MM.1S (cell line): ENCODE results near the gene RUSC2.
"Not testable (repeated sequence)": the region's sequence is repeated elsewhere in the genome, so short reads cannot be mapped to it uniquely, and the experiment has no call there.

Experiments
- DNase-seq: peaks from one replicate; pipeline ENCODE4 v3.0.0-alpha.2; 2015
- H2AFZ ChIP-seq: fragments of 300-600 bp; sonication (generic); 2 replicates; pipeline ENCODE4 v1.6.0; 2016; ENCODE audit warnings: antibody characterized with exemption, low read length
- H3F3A ChIP-seq: fragments of 300-600 bp; sonication (generic); 2 replicates; pipeline ENCODE4 v1.6.1; 2016; ENCODE audit warnings: mild to moderate bottlenecking, antibody characterized with exemption, low read length, moderate library complexity, mixed read lengths; ENCODE audit not compliant: insufficient read depth
- H3K27ac ChIP-seq: fragments of 300-600 bp; sonication (generic); 2 replicates; pipeline ENCODE4 v1.5.1; 2016; ENCODE audit warnings: mild to moderate bottlenecking, low read length
- H3K27me3 ChIP-seq: fragments of 300-600 bp; sonication (generic); replicated peaks from 2 replicates; pipeline ENCODE4 v1.6.0; 2016; ENCODE audit warnings: low read length; ENCODE audit not compliant: insufficient read depth
- H3K36me3 ChIP-seq: fragments of 300-600 bp; sonication (generic); replicated peaks from 2 replicates; pipeline ENCODE4 v1.6.1; 2016; ENCODE audit warnings: mild to moderate bottlenecking, low read length, mixed read lengths; ENCODE audit not compliant: insufficient read depth
- H3K4me1 ChIP-seq: fragments of 300-600 bp; sonication (generic); 2 replicates; pipeline ENCODE4 v1.6.1; 2016; ENCODE audit warnings: low read length, mixed read lengths
- H3K4me2 ChIP-seq: fragments of 300-600 bp; sonication (generic); 2 replicates; pipeline ENCODE4 v1.6.0; 2016; ENCODE audit warnings: low read depth, low read length
- H3K4me3 ChIP-seq: fragments of 300-600 bp; sonication (generic); 2 replicates; pipeline ENCODE4 v1.5.1; 2016; ENCODE audit warnings: low read length, mixed read lengths
- H3K79me2 ChIP-seq: fragments of 300-600 bp; sonication (generic); 2 replicates; pipeline ENCODE4 v1.6.1; 2016; ENCODE audit warnings: mixed run types, low read length, mixed read lengths
- H3K9ac ChIP-seq: fragments of 300-600 bp; sonication (generic); 2 replicates; pipeline ENCODE4 v1.6.1; 2016; ENCODE audit warnings: low read length, mixed read lengths
- H3K9me2 ChIP-seq: fragments of 300-600 bp; sonication (generic); replicated peaks from 2 replicates; pipeline ENCODE4 v1.6.1; 2016; ENCODE audit warnings: mild to moderate bottlenecking, low read length, mixed read lengths; ENCODE audit not compliant: insufficient read depth
- H3K9me3 ChIP-seq: fragments of 300-600 bp; sonication (generic); replicated peaks from 2 replicates; pipeline ENCODE4 v1.6.1; 2016; ENCODE audit warnings: mild to moderate bottlenecking, low read length, mixed read lengths; ENCODE audit not compliant: insufficient read depth
- H4K20me1 ChIP-seq: fragments of 300-600 bp; sonication (generic); 2 replicates; pipeline ENCODE4 v1.6.1; 2016; ENCODE audit warnings: mild to moderate bottlenecking, low read length, moderate library complexity, mixed read lengths; ENCODE audit not compliant: insufficient read depth
- CTCF ChIP-seq: fragments of 300-600 bp; sonication (generic); IDR thresholded peaks from 2 replicates; pipeline ENCODE4 v1.5.1; 2016; ENCODE audit warnings: antibody characterized with exemption, low read length, mixed read lengths
- EZH2 ChIP-seq: fragments of 300-600 bp; sonication (generic); optimal IDR thresholded peaks from 2 replicates; pipeline ENCODE3; 2017; ENCODE audit warnings: low read depth, mild to moderate bottlenecking, antibody characterized with exemption, low read length, mixed read lengths
- EZH2phosphoT487 ChIP-seq: fragments of 300-600 bp; sonication (generic); IDR thresholded peaks from 2 replicates; pipeline ENCODE4 v1.6.1; 2018; ENCODE audit warnings: antibody characterized with exemption, low read length

RUSC2 gene

GRCh38 chr9:35526087-35526801, 36.3 kb downstream of the RUSC2 start:
- DNase-seq = no peak
- Histone ChIP-seq H3K9me2 (no peaks in the 10 kb centered on the region), H3K4me1 (no peaks in the 10 kb centered on the region), H3K9ac (no peak overlapping the region), H3K27ac (no peak overlapping the region), H4K20me1 (no peaks in the 10 kb centered on the region), H3K36me3 (no peaks in the 10 kb centered on the region), H3K27me3 (no peaks in the 10 kb centered on the region), H2AFZ (no peak overlapping the region), H3K79me2 (no peaks in the 10 kb centered on the region), H3K4me3 (no peak overlapping the region), H3K9me3 (no peaks in the 10 kb centered on the region), H3K4me2 (no peak overlapping the region), H3F3A (no peaks in the 10 kb centered on the region)
- TF ChIP-seq CTCF (no peak), EZH2 (no peak), EZH2phosphoT487 (no peak)

- Histone ChIP-seq H3K27me3 (no peaks in the 10 kb centered on the region), H3K9me2 (no peaks in the 10 kb centered on the region), H3K9me3 (no peaks in the 10 kb centered on the region), H3K4me3 (no peak overlapping the region), H3K9ac (no peak overlapping the region), H4K20me1 (no peaks in the 10 kb centered on the region), H3K36me3 (no peaks in the 10 kb centered on the region), H3K27ac (no peak overlapping the region), H2AFZ (no peak overlapping the region), H3F3A (no peaks in the 10 kb centered on the region), H3K4me2 (no peak overlapping the region), H3K4me1 (no peaks in the 10 kb centered on the region), H3K79me2 (no peaks in the 10 kb centered on the region)
- no peak for DNase-seq
- TF ChIP-seq CTCF (no peak), EZH2phosphoT487 (no peak), EZH2 (no peak)
These were observed 39.4 kb downstream of the RUSC2 start for GRCh38 chr9:35529161-35529823.

GRCh38 chr9:35533398-35533797, 43.5 kb downstream of the RUSC2 start:
- no peaks in the 10 kb centered on the region for H4K20me1 ChIP-seq
- no peak for DNase-seq
- no peaks in the 10 kb centered on the region for H3K27me3 ChIP-seq
- no peaks in the 10 kb centered on the region for H3K9me2 ChIP-seq
- no peaks in the 10 kb centered on the region for H3K4me1 ChIP-seq
- H3F3A ChIP-seq = no peaks in the 10 kb centered on the region
- H3K4me3 ChIP-seq = no peak overlapping the region
- no peak overlapping the region for H3K4me2 ChIP-seq
- no peaks in the 10 kb centered on the region for H3K79me2 ChIP-seq
- H3K9me3 ChIP-seq = no peaks in the 10 kb centered on the region
- no peak overlapping the region for H2AFZ ChIP-seq
- H3K36me3 ChIP-seq = no peaks in the 10 kb centered on the region
- TF ChIP-seq CTCF = no peak
- TF ChIP-seq EZH2phosphoT487 = no peak
- TF ChIP-seq EZH2 = no peak
- no peak overlapping the region for H3K9ac ChIP-seq
- no peak overlapping the region for H3K27ac ChIP-seq

- not testable (repeated sequence) for DNase-seq, H3F3A ChIP-seq, H2AFZ ChIP-seq, H3K36me3 ChIP-seq, H3K4me1 ChIP-seq, H3K79me2 ChIP-seq, H3K9ac ChIP-seq, H3K9me2 ChIP-seq, H3K4me3 ChIP-seq, H3K27me3 ChIP-seq, H3K27ac ChIP-seq, H4K20me1 ChIP-seq, H3K9me3 ChIP-seq, H3K4me2 ChIP-seq
These were observed 45.0 kb downstream of the RUSC2 start for GRCh38 chr9:35534921-35535320.
